GM06990 (cell line): ENCODE measurements around the gene MX1.
A peak's percentile ranks its signal among the peaks of the same experiment; 100 is the strongest.

Experiments used
- DNase-seq: peaks from one replicate; pipeline ENCODE4 v3.0.0-alpha.2; 2011; ENCODE audit not compliant: insufficient read length; ENCODE audit errors: extremely low read depth
- H3K27me3 ChIP-seq: replicated peaks from 2 replicates; pipeline ENCODE4 v1.6.0; 2011; ENCODE audit warnings: low read length; ENCODE audit not compliant: control insufficient read depth, insufficient read depth
- H3K36me3 ChIP-seq: 2 replicates; pipeline ENCODE4 v1.5.1; 2011; ENCODE audit warnings: low read length; ENCODE audit not compliant: control insufficient read depth, insufficient read depth
- H3K4me3 ChIP-seq: replicated peaks from 2 replicates; pipeline ENCODE4 v1.5.1; 2011; ENCODE audit warnings: low read depth, mild to moderate bottlenecking, control low read depth, low read length
- CTCF ChIP-seq: IDR thresholded peaks from 2 replicates; pipeline ENCODE4 v1.5.1; 2011; ENCODE audit warnings: low read length, control low read depth, mild to moderate bottlenecking, inconsistent platforms; ENCODE audit not compliant: insufficient read depth, poor library complexity, severe bottlenecking

The MX1 gene

GRCh38 chr21:41425954-41426675 is at the start of gene MX1:
TSS of gene MX1 (plus strand) at chr21:41426239. CDS start at chr21:41432071, 5,832 bp downstream.
- Histone ChIP-seq H3K36me3 (peaks cover 23% of the 10 kb centered on the region), H3K27me3 (no peaks in the 10 kb centered on the region), H3K4me3 (peak within 1 kb of the TSS; percentile 97)
- DNase-seq = peak; percentile 92
- TF ChIP-seq CTCF = no peak

- no peaks in the 10 kb centered on the region for H3K27me3 ChIP-seq
- TF ChIP-seq CTCF = no peak
- peaks cover 33% of the 10 kb centered on the region for H3K36me3 ChIP-seq
- no peak for DNase-seq
- H3K4me3 ChIP-seq = no peak overlapping the region
These were observed 48.3 kb upstream of the MX1 start for GRCh38 chr21:41377715-41378114.

GRCh38 chr21:41378849-41379248 is 47.2 kb upstream of the MX1 start:
- DNase-seq = no peak
- no peak overlapping the region for H3K4me3 ChIP-seq
- H3K27me3 ChIP-seq = no peaks in the 10 kb centered on the region
- TF ChIP-seq CTCF = no peak
- H3K36me3 ChIP-seq = peaks cover 33% of the 10 kb centered on the region

- Histone ChIP-seq H3K4me3 (no peak overlapping the region), H3K27me3 (no peaks in the 10 kb centered on the region), H3K36me3 (peaks cover 33% of the 10 kb centered on the region)
- TF ChIP-seq CTCF = no peak
- no peak for DNase-seq
These were observed 46.1 kb upstream of the MX1 start for GRCh38 chr21:41379901-41380300.

- H3K36me3 ChIP-seq = peaks cover 36% of the 10 kb centered on the region
- TF ChIP-seq CTCF = no peak
- no peak overlapping the region for H3K4me3 ChIP-seq
- H3K27me3 ChIP-seq = no peaks in the 10 kb centered on the region
- DNase-seq = no peak
These were observed 44.3 kb upstream of the MX1 start for GRCh38 chr21:41381731-41382130.
